A549 (cell line): Measurements from ENCODE around the gene UTY. TPM values are rescaled to one million over a fixed set of nuclear protein-coding genes. Genes with fewer than 3 reads are reported as not detected.

Experiments
- ATAC-seq, 2 experiments: fragments of 200-7000 bp in 1 of 2; fragments of >200 bp in 1 of 2; cut with Nextera tagmentation in 1 of 2; cut with Tn5 transposase in 1 of 2; 3 replicates each; pipeline versions ENCODE4 v1.8.0 to v1.9.1; 2018 to 2020; ENCODE audit warnings: mild to moderate bottlenecking in 1 of 2, moderate library complexity in 1 of 2
- CTCF ChIA-PET: fragments of 300-600 bp; sonication (Branson Sonifier 250); formaldehyde crosslinking; extraction: SDS; loops from one replicate; lab custom pipeline; 2021; ENCODE audit warnings: antibody characterized with exemption, inconsistent platforms; lab: Yijun Ruan, JAX
- POLR2A ChIA-PET: fragments of 350-600 bp; formaldehyde crosslinking; extraction: SDS; loops from one replicate; lab custom pipeline; 2021; ENCODE audit warnings: antibody characterized with exemption, inconsistent platforms; lab: Yijun Ruan, JAX
- DNase-seq, 2 experiments: peaks; one replicate each; pipeline versions ENCODE4 v3.0.0 to v3.0.0-alpha.2; 2011 to 2016; ENCODE audit warnings: low read depth in 1 of 2, low spot score in 1 of 2
- FAIRE-seq: peaks from 2 replicates; lab custom pipeline; 2011; peaks lifted over from hg19 to GRCh38; lab: Jason Lieb, UNC
- H3K27ac ChIP-seq, 2 experiments: fragments of >200 bp; sonication (Bioruptor Twin); formaldehyde crosslinking; 3 replicates each; pipeline ENCODE4 v1.5.1; 2016 to 2017
- H3K4me1 ChIP-seq: fragments of >200 bp; sonication (Bioruptor Twin); formaldehyde crosslinking; 3 replicates; pipeline ENCODE4 v1.6.1; 2016
- H3K4me2 ChIP-seq: fragments of >200 bp; sonication (Bioruptor Twin); formaldehyde crosslinking; 3 replicates; pipeline ENCODE4 v1.6.1; 2016
- H3K4me3 ChIP-seq: fragments of >200 bp; sonication (Bioruptor Twin); formaldehyde crosslinking; 3 replicates; pipeline ENCODE4 v1.5.1; 2016
- H3K9me3 ChIP-seq: fragments of >200 bp; sonication (Bioruptor Twin); formaldehyde crosslinking; 3 replicates; pipeline ENCODE4 v1.6.1; 2016
- ATOH8 ChIP-seq: fragments of 250-450 bp; sonication (Bioruptor Pico); IDR thresholded peaks from 2 replicates; pipeline ENCODE4 v1.5.0; 2020; ENCODE audit warnings: low read depth, mild to moderate bottlenecking, moderate library complexity
- BCL3 ChIP-seq: fragments of >200 bp; sonication (Bioruptor Twin); formaldehyde crosslinking; IDR thresholded peaks from 3 replicates; pipeline ENCODE4 v1.6.1; 2016
- BHLHE40 ChIP-seq: IDR thresholded peaks from 2 replicates; pipeline ENCODE4 v1.6.1; 2012; ENCODE audit warnings: low read depth, low read length, inconsistent platforms
- CBX2 ChIP-seq: fragments of 200-600 bp; sonication (generic); IDR thresholded peaks from 2 replicates; pipeline ENCODE4 v1.6.1; 2016; ENCODE audit warnings: low read depth, mild to moderate bottlenecking, borderline replicate concordance
- CEBPB ChIP-seq, 2 experiments: fragments of >200 bp in 1 of 2; sonication (Bioruptor Twin) in 1 of 2; formaldehyde crosslinking in 1 of 2; IDR thresholded peaks; 2 replicates each; pipeline ENCODE4 v1.6.1; 2012 to 2016
- CHD2 ChIP-seq: fragments of 150-350 bp; IDR thresholded peaks from 2 replicates; pipeline ENCODE4 v1.6.1; 2014; ENCODE audit warnings: low read length; ENCODE audit not compliant: partially characterized antibody
- CHD4 ChIP-seq: fragments of 200-600 bp; sonication (generic); IDR thresholded peaks from 2 replicates; pipeline ENCODE4 v1.6.1; 2016; ENCODE audit warnings: antibody characterized with exemption, mild to moderate bottlenecking, borderline replicate concordance
- E2F6 ChIP-seq: IDR thresholded peaks from 2 replicates; pipeline ENCODE4 v1.6.1; 2012; ENCODE audit warnings: low read depth, borderline replicate concordance
- EHMT2 ChIP-seq: fragments of 200-600 bp; sonication (generic); IDR thresholded peaks from 2 replicates; pipeline ENCODE4 v1.6.1; 2016; ENCODE audit warnings: antibody characterized with exemption, low read depth, mild to moderate bottlenecking, moderate library complexity
- ELK1 ChIP-seq: fragments of 150-350 bp; IDR thresholded peaks from 2 replicates; pipeline ENCODE4 v1.6.1; 2014; ENCODE audit warnings: low read depth, mild to moderate bottlenecking, low read length
- EP300 ChIP-seq, 2 experiments: fragments of >200 bp; sonication (Bioruptor Twin); formaldehyde crosslinking; IDR thresholded peaks; 2 replicates in 1 of 2; 3 replicates in 1 of 2; pipeline ENCODE4 v1.6.1; 2016 to 2017
- FOSB ChIP-seq: fragments of 250-450 bp; sonication (Bioruptor Pico); IDR thresholded peaks from 2 replicates; pipeline ENCODE4 v1.5.0; 2020; ENCODE audit warnings: mild to moderate bottlenecking, moderate library complexity
- GATA3 ChIP-seq: IDR thresholded peaks from 2 replicates; pipeline ENCODE4 v1.6.1; 2012; ENCODE audit warnings: borderline replicate concordance
- HDAC2 ChIP-seq: fragments of 200-600 bp; sonication (generic); IDR thresholded peaks from 2 replicates; pipeline ENCODE4 v1.6.1; 2016
- HEYL ChIP-seq: fragments of 250-450 bp; sonication (Bioruptor Pico); IDR thresholded peaks from 2 replicates; pipeline ENCODE4 v1.8.0; 2021; ENCODE audit warnings: mild to moderate bottlenecking, moderate library complexity
- HOXB5 ChIP-seq: fragments of 250-450 bp; sonication (Bioruptor Pico); IDR thresholded peaks from 2 replicates; pipeline ENCODE4 v1.5.0; 2020; ENCODE audit warnings: mild to moderate bottlenecking, moderate library complexity
- JUN ChIP-seq, 2 experiments: fragments of >200 bp; sonication (Bioruptor Twin); formaldehyde crosslinking; IDR thresholded peaks; 2 replicates in 1 of 2; 3 replicates in 1 of 2; pipeline ENCODE4 v1.6.1; 2016 to 2017
- KDM5A ChIP-seq: fragments of 200-600 bp; sonication (generic); IDR thresholded peaks from 2 replicates; pipeline ENCODE4 v1.6.1; 2016; ENCODE audit warnings: antibody characterized with exemption, mild to moderate bottlenecking
- MAFK ChIP-seq: fragments of 450-650 bp; IDR thresholded peaks from 2 replicates; pipeline ENCODE4 v1.6.1; 2014; ENCODE audit not compliant: partially characterized antibody
- MAZ ChIP-seq: fragments of 150-350 bp; IDR thresholded peaks from 2 replicates; pipeline ENCODE4 v1.6.1; 2014; ENCODE audit warnings: antibody characterized with exemption, low read depth, low read length, borderline replicate concordance
- NFE2L2 ChIP-seq: fragments of 150-350 bp; conservative IDR thresholded peaks from 2 replicates; pipeline ENCODE4 v1.6.1; 2014; ENCODE audit warnings: low read length
- NPAS2 ChIP-seq: fragments of 250-450 bp; sonication (Bioruptor Pico); IDR thresholded peaks from 2 replicates; pipeline ENCODE4 v1.8.0; 2022; ENCODE audit warnings: mild to moderate bottlenecking, moderate library complexity, borderline replicate concordance
- PBX3 ChIP-seq: IDR thresholded peaks from 2 replicates; pipeline ENCODE4 v1.6.1; 2012
- PHF8 ChIP-seq: fragments of 200-600 bp; sonication (generic); IDR thresholded peaks from 2 replicates; pipeline ENCODE4 v1.6.1; 2016; ENCODE audit warnings: low read depth, mild to moderate bottlenecking, antibody characterized with exemption, moderate library complexity, borderline replicate concordance
- POLR2A ChIP-seq: IDR thresholded peaks from 2 replicates; pipeline ENCODE4 v1.6.1; 2012; ENCODE audit warnings: mild to moderate bottlenecking, low read length
- RAD21 ChIP-seq, 2 experiments: fragments of >200 bp in 1 of 2; sonication (Bioruptor Twin) in 1 of 2; formaldehyde crosslinking in 1 of 2; IDR thresholded peaks in 1 of 2; conservative IDR thresholded peaks in 1 of 2; 2 replicates in 1 of 2; 3 replicates in 1 of 2; pipeline ENCODE4 v1.6.1; 2012 to 2018; ENCODE audit warnings: inconsistent platforms in 1 of 2
- RCOR1 ChIP-seq: fragments of 150-350 bp; IDR thresholded peaks from 2 replicates; pipeline ENCODE4 v1.6.1; 2014; ENCODE audit warnings: antibody characterized with exemption, low read length, low read depth
- RFX5 ChIP-seq: fragments of 450-650 bp; IDR thresholded peaks from 2 replicates; pipeline ENCODE4 v1.7.1; 2014; ENCODE audit warnings: antibody characterized with exemption, mild to moderate bottlenecking, moderate library complexity
- SMC3 ChIP-seq: fragments of >200 bp; sonication (Bioruptor Twin); formaldehyde crosslinking; IDR thresholded peaks from 3 replicates; pipeline ENCODE4 v1.6.1; 2018; ENCODE audit warnings: inconsistent platforms
- ZFP36 ChIP-seq: fragments of 450-650 bp; IDR thresholded peaks from 2 replicates; pipeline ENCODE4 v1.6.1; 2014; ENCODE audit warnings: borderline replicate concordance; ENCODE audit not compliant: partially characterized antibody
- ZSCAN20 ChIP-seq: fragments of 250-450 bp; sonication (Bioruptor Pico); IDR thresholded peaks from 2 replicates; pipeline ENCODE4 v1.8.0; 2022; ENCODE audit warnings: mild to moderate bottlenecking, moderate library complexity
- whole genome bisulfite sequencing: methylation state at CpG from one replicate; pipeline ENCODE4 v1.1.6; 2017; ENCODE audit errors: missing lambda C conversion rate; 5-methylcytosine and 5-hydroxymethylcytosine counted together
- polyA plus RNA-seq, 4 experiments: library from polyadenylated mRNA; depleted of rRNA in 3 of 4; stranded (reverse); fragments of >200 nt; fragmentation: RNase III in 1 of 4; extraction: RNeasy Plus Mini Kit Qiagen cat#74134 plus additional on column Dnase treatment in 1 of 4; gene quantifications; 2 replicates in 3 of 4; 3 replicates in 1 of 4; pipeline ENCODE4 v1.2.3, GENCODE V29; 2011 to 2017

The UTY gene
- polyA plus RNA-seq, 2 of the 4 experiments (the other 2 are of a cell fraction), result 2.9 to 12.5 TPM

- Histone ChIP-seq H3K4me1 (no peaks in the 10 kb centered on the region), H3K27ac (no peak overlapping the region), H3K9me3 (no peaks in the 10 kb centered on the region), H3K4me3 (no peak overlapping the region), H3K4me2 (no peak overlapping the region)
- no peak for DNase-seq
- ChIA-PET POLR2A (no interaction called here), CTCF (no interaction called here)
- FAIRE-seq, result no peak
- ATAC-seq, result no peak
- TF ChIP-seq CHD4, result no peak
- no peak for TF ChIP-seq SMC3
- no peak for TF ChIP-seq NFE2L2
- TF ChIP-seq ATOH8 (CRISPR knock-in tag), result no peak
- no peak for TF ChIP-seq ZFP36
- no peak for TF ChIP-seq BCL3
- TF ChIP-seq PHF8, result no peak
- no peak for TF ChIP-seq HDAC2
- TF ChIP-seq PBX3, result no peak
Measured at GRCh38 chrY:13250421-13250820, 229.4 kb downstream of the UTY start.

DNA sequence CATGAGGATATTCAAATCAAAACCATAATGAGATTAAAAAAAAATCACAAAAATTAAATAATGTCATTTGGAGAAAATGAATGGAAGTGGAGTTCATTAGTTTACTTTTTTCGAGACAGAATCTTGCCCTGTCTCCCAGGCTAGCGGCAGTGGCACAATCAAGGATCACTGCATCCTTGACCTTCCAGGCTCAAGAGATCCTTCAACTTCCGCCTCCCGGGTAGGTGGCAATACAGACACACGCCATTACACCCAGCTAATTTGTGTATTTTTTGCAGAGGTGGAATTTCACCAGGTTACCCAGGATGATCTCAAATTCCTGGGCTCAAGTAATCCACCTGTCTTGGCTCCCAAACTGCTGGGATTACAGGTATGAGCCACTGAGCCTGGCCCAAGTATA, 236.1 kb downstream of the UTY start:
- CTCF ChIA-PET, result no interaction called here
- no peak for ATAC-seq
- Histone ChIP-seq H3K9me3 (no peaks in the 10 kb centered on the region), H3K4me2 (no peak overlapping the region), H3K27ac (no peak overlapping the region), H3K4me3 (no peak overlapping the region), H3K4me1 (no peaks in the 10 kb centered on the region)
- no peak for FAIRE-seq
- TF ChIP-seq CEBPB (IDR thresholded peaks at IDR 0.05) (no peak), ZFP36 (no peak), NFE2L2 (no peak), HOXB5 (CRISPR knock-in tag) (no peak), JUN (IDR thresholded peaks at IDR 0.05) (no peak), POLR2A (no peak), SMC3 (no peak), BHLHE40 (no peak), EP300 (IDR thresholded peaks at IDR 0.05) (no peak), HEYL (CRISPR knock-in tag) (no peak), MAZ (no peak), KDM5A (no peak), RCOR1 (no peak)
- DNase-seq, result no peak
- 81% methylated on average over 5 of the region's 5 CpGs for WGBS
- POLR2A ChIA-PET, result no interaction called here

DNA sequence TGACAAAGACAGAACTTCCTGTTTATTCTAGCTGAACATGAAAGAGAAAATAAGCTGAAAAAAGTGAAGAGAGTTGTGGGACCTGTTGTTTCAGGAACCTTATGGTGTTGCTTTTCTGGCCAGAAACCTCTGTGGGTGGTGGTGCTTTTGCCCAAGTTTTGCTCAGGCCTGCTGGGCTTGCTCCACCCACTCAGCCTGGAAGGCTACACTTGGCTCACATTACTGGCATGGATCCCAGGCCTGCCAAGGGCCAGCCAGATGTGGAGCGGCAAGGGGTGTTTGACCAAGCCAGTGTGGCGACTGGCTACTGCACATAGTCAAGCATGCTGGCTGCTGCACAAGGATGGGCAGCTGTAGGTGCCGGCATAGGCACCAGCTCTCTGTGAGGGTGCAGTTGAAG, 245.9 kb downstream of the UTY start:
- H3K4me3 ChIP-seq, result no peak overlapping the region
- FAIRE-seq (no peak), DNase-seq (no peak), ATAC-seq (no peak)
- TF ChIP-seq ZFP36, result no peak
- no peak for TF ChIP-seq NPAS2 (CRISPR knock-in tag)
- TF ChIP-seq CHD4, result no peak
- no peak for TF ChIP-seq ELK1
- no peak for TF ChIP-seq GATA3
- TF ChIP-seq POLR2A, result no peak
- TF ChIP-seq RFX5, result no peak
- TF ChIP-seq FOSB (CRISPR knock-in tag), result no peak
- TF ChIP-seq EHMT2, result no peak
- TF ChIP-seq RAD21 (conservative IDR thresholded peaks at IDR 0.05 in 1 of 2, IDR thresholded peaks at IDR 0.05 in 1 of 2), result no peak
- TF ChIP-seq CBX2, result no peak
- no peak for TF ChIP-seq CHD2
- no peak for TF ChIP-seq ZSCAN20 (CRISPR knock-in tag)
- TF ChIP-seq MAFK, result no peak
- no peak for TF ChIP-seq BHLHE40
- no peak for TF ChIP-seq KDM5A
- no peak for TF ChIP-seq E2F6
- TF ChIP-seq SMC3, result no peak
- no peaks in the 10 kb centered on the region for H3K9me3 ChIP-seq
- CTCF ChIA-PET, result no interaction called here
- 100% methylated on average over 2 of the region's 3 CpGs for WGBS
- H3K4me2 ChIP-seq, result no peak overlapping the region
- no peak overlapping the region for H3K27ac ChIP-seq
- POLR2A ChIA-PET, result no interaction called here
- H3K4me1 ChIP-seq, result no peaks in the 10 kb centered on the region
